Calu3 (cell line): ENCODE results near the gene COX4I2. TPM values are rescaled to one million over a fixed set of nuclear protein-coding genes. Genes with fewer than 3 reads are reported as not detected.
A peak's percentile ranks its signal among the peaks of the same experiment; 100 is the strongest.

Source experiments
- BruUV-seq: library from RNA; stranded (reverse); fragments of 400-500 nt; replicated peaks from 2 replicates; lab custom pipeline; 2021; lab: Mats Ljungman, UMichigan
- CTCF ChIA-PET: fragments of 300-600 bp; sonication (Branson Sonifier 250); formaldehyde crosslinking; loops from one replicate; lab custom pipeline; 2022; ENCODE audit warnings: antibody characterized with exemption; lab: Charles Lee
- DNase-seq: peaks from one replicate; pipeline ENCODE4 v3.0.0; 2022
- H3K27ac Mint-ChIP-seq: one replicate; pipeline ENCODE4 v1.8.0; 2022; ENCODE audit warnings: mixed read lengths; ENCODE audit not compliant: unreplicated experiment
- H3K27me3 Mint-ChIP-seq: one replicate; pipeline ENCODE4 v1.8.0; 2022; ENCODE audit warnings: mixed read lengths; ENCODE audit not compliant: unreplicated experiment
- H3K36me3 Mint-ChIP-seq: one replicate; pipeline ENCODE4 v1.8.0; 2022; ENCODE audit warnings: mild to moderate bottlenecking, moderate library complexity, mixed read lengths; ENCODE audit not compliant: insufficient read depth, unreplicated experiment
- H3K4me1 Mint-ChIP-seq: one replicate; pipeline ENCODE4 v1.8.0; 2022; ENCODE audit warnings: mild to moderate bottlenecking, low read depth, mixed read lengths; ENCODE audit not compliant: unreplicated experiment
- H3K4me3 Mint-ChIP-seq: one replicate; pipeline ENCODE4 v1.8.0; 2022; ENCODE audit warnings: mild to moderate bottlenecking, low read depth, moderate library complexity, mixed read lengths; ENCODE audit not compliant: unreplicated experiment
- H3K9me3 Mint-ChIP-seq: one replicate; pipeline ENCODE4 v1.8.0; 2022; ENCODE audit warnings: low read depth, mixed read lengths; ENCODE audit not compliant: unreplicated experiment
- intact Hi-C: fragments of 100-400 bp; cut with micrococcal nuclease; formaldehyde crosslinking; loops from one replicate; pipeline ENCODE4 v1.10.0; 2022; ENCODE audit not compliant: unreplicated experiment
- total RNA-seq: library from RNA; stranded (reverse); gene quantifications from 2 replicates; pipeline ENCODE4 v1.2.3, GENCODE V29; 2022
- TF ChIP-seq, protein P1 (sequence below): fragments of 200-600 bp; IDR thresholded peaks from one replicate; pipeline ENCODE4 v1.8.0; 2022; ENCODE audit warnings: antibody characterized with exemption; ENCODE audit not compliant: unreplicated experiment

Gene COX4I2
- total RNA-seq, 1 experiment from 2014 or later = not detected

DNA sequence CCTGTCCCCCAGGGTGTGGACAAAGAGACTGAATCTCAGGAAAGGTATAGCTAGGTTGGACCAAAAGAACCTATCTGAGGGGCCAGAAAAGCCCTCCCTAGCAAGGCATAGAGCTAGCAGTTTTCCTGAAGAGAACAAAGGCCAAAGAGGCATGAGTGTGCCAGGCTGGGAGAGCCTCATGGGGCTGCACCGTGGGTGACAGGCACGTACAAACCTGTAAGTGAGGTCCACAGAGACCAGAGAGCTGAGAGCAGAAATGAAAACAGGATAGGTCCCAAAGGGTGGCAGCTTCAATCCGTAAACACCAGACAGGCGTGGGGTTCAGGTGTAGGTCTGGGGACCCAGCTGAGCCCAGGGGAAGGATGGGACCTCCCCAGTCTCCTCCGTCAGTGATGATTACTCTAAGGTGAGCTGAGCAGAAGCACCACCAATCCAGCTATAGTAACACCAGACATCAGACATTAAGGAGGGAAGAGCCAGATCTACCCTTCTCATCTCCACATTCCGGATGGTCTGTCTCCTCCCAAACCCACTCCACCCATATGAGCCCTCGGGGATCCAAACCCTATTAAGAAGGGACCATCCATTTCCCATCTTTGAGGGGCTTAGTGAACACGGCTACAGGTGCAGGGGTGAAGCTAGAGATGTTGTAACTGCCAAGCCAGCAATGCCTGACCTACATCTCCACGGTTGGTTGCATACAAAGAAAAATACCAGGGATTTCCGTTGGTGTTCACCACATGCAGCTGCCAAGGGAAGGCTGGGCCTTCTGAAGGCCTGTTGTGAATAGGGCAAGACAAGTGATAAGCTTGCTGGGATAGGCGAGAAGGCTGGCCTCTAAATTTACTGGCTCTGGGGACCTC, 46.7 kb downstream of the COX4I2 start:
- no TSS peak for BruUV-seq

DNA sequence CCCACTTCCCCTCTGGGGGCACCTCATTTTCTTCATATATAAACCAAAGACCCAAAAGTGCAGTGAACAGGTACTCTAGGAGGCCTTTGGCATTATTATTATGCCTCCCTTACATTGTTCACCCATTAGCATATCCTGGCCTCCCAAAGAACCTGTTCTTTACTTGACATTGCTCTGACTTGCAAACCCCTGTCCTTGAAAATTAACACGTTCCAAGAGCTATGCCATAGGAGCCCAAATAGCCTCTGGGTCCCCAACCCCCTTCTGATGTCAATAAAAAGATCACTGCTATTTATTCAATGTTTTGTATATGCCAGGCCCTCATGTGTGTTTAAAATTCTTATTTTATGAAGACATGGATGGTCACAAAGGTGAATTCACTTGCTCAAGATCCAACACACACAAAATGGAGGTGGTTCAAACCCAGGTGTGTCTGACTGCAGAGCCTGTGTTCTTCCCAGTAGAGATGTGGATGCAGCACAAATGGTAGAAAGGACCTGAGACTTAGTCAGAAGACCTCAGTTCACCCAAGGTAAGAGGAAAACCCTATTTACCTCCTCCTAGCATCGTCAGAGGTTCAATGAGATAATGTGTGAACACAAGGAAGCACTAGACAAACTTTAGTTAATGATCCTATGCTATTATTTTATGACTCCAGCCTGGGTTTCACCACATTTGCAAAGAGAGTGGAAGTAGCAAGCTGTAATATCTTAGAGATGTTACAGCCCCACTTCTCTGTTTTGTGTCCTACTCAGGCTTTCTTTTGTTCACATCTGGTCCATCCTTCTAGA, 48.3 kb downstream of the COX4I2 start:
- H3K36me3 Mint-ChIP-seq = peaks cover 98% of the 10 kb centered on the region

More for the DNA sequence above, 46.7 kb downstream of the COX4I2 start:
- no peak overlapping the region for H3K4me3 Mint-ChIP-seq
- no peaks in the 10 kb centered on the region for H3K9me3 Mint-ChIP-seq
- TF ChIP-seq, protein P1, sequence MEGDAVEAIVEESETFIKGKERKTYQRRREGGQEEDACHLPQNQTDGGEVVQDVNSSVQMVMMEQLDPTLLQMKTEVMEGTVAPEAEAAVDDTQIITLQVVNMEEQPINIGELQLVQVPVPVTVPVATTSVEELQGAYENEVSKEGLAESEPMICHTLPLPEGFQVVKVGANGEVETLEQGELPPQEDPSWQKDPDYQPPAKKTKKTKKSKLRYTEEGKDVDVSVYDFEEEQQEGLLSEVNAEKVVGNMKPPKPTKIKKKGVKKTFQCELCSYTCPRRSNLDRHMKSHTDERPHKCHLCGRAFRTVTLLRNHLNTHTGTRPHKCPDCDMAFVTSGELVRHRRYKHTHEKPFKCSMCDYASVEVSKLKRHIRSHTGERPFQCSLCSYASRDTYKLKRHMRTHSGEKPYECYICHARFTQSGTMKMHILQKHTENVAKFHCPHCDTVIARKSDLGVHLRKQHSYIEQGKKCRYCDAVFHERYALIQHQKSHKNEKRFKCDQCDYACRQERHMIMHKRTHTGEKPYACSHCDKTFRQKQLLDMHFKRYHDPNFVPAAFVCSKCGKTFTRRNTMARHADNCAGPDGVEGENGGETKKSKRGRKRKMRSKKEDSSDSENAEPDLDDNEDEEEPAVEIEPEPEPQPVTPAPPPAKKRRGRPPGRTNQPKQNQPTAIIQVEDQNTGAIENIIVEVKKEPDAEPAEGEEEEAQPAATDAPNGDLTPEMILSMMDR = no peak
- H3K36me3 Mint-ChIP-seq = peaks cover 98% of the 10 kb centered on the region
- CTCF ChIA-PET = interaction anchor here (1.1 to 3.5 kb wide), 5 partner anchors 12 to 39 kb away, joined by 3 to 13 read pairs (median 4); partner anchors contain the start of gene BCL2L1
- intact Hi-C loops = no loop called here
- no peaks in the 10 kb centered on the region for H3K27me3 Mint-ChIP-seq
- H3K4me1 Mint-ChIP-seq = peaks cover 86% of the 10 kb centered on the region
- H3K27ac Mint-ChIP-seq = peak overlapping the region; percentile 37
- no peak for DNase-seq

DNA sequence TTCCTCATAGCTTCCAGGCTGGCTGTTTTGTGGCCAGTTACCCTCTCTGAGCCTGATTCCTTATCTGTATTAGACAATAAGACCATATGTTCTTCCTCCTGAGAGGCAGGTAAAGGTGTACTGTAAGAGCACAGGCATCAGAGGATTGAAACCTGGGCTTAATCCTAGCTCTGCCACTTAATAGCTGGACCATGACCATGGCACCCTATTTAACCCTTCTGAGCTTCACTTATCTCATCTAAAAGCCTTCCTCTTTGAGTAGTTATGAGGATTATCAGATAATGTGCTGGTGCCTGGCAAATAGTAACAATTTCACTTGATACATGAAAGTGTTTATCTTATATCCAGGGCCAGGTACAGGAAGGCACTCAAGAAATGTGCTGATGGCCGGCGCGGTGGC, 50.1 kb downstream of the COX4I2 start:
- H3K4me3 Mint-ChIP-seq = no peak overlapping the region
- H3K9me3 Mint-ChIP-seq = no peaks in the 10 kb centered on the region
- intact Hi-C loops = no loop called here
- TF ChIP-seq, protein P1 = no peak
- no peak for DNase-seq
- H3K27ac Mint-ChIP-seq = peak overlapping the region; percentile 32
- H3K4me1 Mint-ChIP-seq = peaks cover 79% of the 10 kb centered on the region
- H3K36me3 Mint-ChIP-seq = peaks cover 98% of the 10 kb centered on the region
- CTCF ChIA-PET = interaction anchor here (0.8 kb wide), 1 partner anchor 76 kb away, joined by 4 read pairs; no protein-coding TSS in a partner anchor
- no TSS peak for BruUV-seq
- no peaks in the 10 kb centered on the region for H3K27me3 Mint-ChIP-seq

More for the DNA sequence above, 48.3 kb downstream of the COX4I2 start:
- Mint-ChIP-seq H3K9me3 (no peaks in the 10 kb centered on the region), H3K27me3 (no peaks in the 10 kb centered on the region), H3K4me1 (peaks cover 81% of the 10 kb centered on the region), H3K27ac (peak overlapping the region; percentile 40), H3K4me3 (no peak overlapping the region)
- intact Hi-C loops = no loop called here
- CTCF ChIA-PET = interaction anchor here (0.6 to 1.9 kb wide), 3 partner anchors 27 to 50 kb away, joined by 3 to 6 read pairs (median 4); no protein-coding TSS in a partner anchor
- DNase-seq = no peak
- no TSS peak for BruUV-seq
- TF ChIP-seq, protein P1 = no peak

DNA sequence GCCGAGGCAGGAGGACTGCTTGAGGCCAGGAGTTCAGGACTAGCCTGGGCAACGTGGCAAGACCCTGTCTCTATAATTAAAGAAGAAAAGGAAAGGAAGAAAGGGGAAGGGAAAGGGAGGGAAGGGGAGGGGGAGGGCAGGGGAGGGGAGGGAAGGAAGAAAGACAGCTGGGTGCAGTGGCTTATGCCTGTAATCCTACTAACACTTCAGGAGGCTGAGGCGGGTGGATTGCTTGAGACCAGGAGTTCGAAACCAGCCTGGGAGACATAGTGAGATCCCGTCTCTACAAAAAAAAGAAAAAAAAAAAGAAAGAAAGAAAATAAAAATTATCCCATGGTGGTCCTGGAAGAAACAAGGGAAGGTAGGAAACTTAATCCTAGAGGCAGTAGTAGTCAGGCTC, 51.4 kb downstream of the COX4I2 start:
- no TSS peak for BruUV-seq
- CTCF ChIA-PET = no interaction called here
- intact Hi-C loops = no loop called here
- TF ChIP-seq, protein P1 = no peak
- no peaks in the 10 kb centered on the region for H3K27me3 Mint-ChIP-seq
- H3K36me3 Mint-ChIP-seq = peaks cover 99% of the 10 kb centered on the region
- peak overlapping the region; percentile 9 for H3K27ac Mint-ChIP-seq
- H3K4me3 Mint-ChIP-seq = no peak overlapping the region
- no peak for DNase-seq
- peaks cover 77% of the 10 kb centered on the region for H3K4me1 Mint-ChIP-seq
- H3K9me3 Mint-ChIP-seq = no peaks in the 10 kb centered on the region
